GM21423 (cell line): ENCODE measurements around the gene STX10.
"Not testable (repeated sequence)": the region's sequence is repeated elsewhere in the genome, so short reads cannot be mapped to it uniquely, and the experiment has no call there.

Experiments
- ATAC-seq: cut with Tn5 transposase; IDR thresholded peaks from one replicate; pipeline ENCODE4 v1.9.1; 2021; ENCODE audit warnings: mild to moderate bottlenecking, moderate library complexity; ENCODE audit not compliant: unreplicated experiment

Gene STX10

DNA sequence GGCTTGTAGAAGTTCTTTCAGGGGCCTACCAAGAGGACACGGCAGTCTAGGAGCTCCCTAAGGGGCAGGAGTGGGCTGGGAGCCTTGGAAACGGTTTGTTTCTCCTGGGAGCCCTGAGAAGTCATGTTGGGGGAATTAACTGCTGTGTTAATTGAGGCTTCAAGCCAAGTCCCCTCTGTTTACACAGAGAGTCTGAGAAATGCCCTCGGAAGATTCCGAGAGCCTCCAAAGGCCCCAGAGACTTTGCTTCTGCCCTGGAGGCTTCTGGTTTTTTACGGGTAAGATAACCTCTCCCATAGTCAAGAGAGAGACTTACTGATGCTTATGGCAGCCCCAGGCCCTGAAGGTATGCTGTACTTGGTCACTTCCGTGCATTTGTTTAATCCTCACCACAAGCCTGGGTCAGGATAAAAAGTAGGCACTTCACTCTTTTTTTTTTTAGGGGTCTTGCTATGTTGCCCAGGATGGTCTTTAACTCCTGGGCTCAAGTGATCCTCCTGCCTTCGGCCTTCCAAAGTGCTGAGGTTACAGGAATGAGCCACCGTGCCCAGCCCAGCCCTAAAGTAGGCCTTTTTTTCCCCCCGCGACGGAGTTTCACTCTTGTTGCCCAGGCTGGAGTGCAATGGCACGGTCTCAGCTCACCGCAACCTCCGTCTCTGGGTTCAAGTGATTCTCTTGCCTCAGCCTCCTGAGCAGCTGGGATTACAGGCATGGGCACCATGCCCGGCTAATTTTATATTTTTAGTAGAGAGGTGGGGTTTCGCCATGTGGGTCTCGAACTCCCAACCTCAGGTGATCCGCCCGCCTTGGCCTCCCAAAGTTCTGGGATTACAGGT, 15.2 kb upstream of the STX10 start:
- no peak for ATAC-seq

DNA sequence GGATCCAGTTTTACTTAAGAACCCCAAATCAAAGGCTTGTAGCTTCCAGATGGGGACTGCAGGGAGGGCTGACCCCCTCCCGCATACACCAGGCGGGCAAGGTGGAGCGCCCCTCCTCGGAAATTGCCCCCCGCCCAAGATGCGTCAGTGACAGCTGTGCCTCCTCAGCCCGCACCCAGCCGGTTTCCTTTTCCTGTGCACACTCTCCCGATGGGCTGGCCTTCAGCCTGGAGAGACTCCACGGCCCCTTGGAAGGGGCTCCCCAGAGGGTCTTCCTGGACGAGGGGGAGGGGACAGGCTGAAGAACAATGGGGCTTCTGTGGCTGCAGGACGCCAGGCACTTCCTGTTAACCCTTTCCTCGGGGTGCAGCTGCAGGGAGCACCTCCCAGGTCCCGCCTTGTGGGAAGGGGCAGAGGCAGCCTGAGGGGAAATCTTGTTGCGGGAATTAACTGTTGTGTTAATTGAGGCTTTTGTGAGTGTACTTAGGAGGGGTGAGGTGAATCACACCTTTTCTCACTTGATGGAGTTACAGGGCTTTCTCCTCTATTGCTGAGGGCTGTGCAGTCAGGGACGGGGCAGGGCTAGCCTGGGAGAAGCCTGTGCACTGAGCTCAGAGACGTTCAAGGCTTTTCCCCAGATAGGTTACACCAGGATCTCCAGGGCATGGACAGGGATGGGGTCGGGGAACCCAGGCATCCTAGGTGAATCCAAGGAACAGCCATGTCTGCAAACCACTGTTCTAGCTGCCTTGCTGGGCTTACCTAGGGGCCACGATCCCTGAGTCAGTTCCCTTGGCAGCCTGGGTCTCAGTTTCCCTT, 14.4 kb upstream of the STX10 start:
- no peak for ATAC-seq

DNA sequence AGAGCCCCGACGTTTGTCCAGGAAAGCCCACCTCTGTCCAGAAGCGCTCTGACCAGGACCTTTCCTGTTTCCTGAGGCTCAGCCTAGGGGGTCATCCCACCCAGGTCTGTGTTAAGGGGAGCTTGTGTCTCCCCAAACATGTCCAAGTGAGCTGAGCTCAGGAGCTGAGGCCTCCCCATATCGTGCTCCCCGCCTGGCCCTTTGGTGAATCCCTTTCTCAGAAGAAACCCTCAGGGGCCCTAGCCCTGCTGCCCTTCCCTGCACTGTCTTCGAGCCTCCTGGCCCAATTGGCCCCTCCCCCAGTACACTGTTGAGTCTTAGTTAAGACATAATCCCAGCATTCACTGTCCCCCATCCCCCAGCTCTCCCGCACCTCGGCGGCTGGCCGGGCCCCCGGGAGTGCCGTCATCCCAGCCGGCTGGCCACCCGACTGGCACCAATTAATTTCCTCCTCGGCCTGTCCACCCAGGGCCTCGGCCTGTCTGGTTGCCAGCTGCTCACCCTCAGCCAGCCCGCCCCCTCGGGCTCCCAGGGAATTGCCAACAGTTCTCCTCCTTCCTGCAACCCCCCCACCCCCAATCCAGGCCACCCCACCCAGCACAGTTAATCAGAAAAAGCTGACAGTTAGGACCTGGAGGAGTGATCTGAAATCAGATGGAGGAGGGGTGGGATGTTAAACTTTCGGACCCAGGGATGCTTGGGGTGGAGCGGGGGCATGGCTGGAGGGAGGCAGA, 13.6 kb upstream of the STX10 start:
- no peak for ATAC-seq

DNA sequence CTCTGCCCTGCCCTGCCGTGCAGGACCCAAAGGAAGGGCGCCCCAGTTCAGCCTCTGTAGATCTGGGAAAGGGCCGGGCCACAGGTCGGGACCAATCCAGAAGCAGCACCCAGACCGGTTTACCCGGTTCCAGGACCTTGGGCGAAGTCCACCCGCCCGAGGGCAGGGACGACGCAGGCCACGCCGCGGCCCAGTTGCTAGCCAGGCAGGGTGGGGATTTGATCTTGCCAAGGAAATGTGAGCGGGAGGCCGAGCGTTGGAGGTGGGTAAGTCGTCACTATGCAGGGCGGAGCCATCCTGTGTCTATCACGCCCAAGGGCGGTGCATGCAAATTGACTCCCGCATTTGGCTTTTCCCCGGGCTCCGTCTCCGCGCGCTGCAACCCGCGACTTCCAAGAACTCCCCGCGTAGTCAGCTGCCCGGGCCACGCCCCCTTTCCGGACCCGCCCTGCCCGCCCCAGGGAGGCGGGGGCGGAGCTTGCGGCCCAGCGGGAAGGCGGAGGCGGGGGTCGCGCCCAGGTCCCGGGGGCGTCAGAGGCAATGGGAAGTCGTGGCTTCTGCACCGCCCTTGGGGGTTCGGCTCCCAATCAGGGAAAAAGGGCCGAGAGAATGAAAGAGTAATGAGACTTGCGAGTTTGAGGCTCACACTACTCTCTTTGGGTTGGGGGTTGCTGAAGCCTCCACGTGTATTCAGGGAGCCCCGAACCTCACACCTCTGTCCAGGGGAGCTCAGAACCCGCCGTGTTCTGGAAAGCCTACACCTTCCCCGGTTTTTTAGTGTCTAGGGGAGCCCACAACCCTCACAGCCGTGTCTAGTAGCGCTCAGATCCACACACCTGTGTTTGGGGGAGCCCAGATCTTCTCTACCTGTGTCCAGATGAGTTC, 12.8 kb upstream of the STX10 start:
- ATAC-seq = peak; percentile 48

DNA sequence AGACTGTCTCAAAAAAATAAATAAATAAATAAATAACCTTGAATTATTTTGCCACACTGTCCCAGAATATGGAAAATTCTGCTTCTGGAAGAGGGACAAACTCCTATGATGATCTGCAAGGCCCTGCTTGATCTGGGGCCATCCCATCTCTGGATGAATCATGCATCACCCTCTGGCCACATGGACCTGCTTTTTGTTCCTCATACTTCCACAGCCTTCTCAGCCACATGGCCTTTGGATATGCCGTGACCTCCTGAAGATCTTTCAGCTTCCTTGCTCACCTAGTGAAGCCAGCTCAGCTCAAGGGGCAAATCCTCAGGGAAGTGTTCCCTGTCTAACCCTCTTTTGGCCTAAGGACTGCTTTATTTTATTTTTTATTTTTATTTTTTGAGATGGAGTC, 10.4 kb upstream of the STX10 start:
- ATAC-seq = no peak

DNA sequence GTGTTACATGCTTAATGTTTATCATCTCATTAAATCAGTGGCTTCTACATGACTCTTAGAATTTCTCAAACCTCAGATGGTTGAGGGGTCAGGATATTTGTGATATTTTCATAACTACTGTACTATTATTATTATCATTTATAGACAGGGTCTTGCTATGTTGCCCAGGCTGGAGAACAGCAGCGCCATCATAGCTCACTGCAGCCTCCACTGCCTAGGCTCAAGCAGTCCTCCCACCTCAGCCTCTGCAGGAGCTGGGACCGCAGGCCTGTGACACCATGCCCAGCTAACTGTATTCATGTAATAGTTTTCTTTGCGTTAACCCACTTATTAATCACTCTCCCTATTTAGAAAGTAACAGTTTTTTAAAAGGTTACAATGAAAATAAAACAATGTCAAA, 9.5 kb upstream of the STX10 start:
- ATAC-seq = no peak

DNA sequence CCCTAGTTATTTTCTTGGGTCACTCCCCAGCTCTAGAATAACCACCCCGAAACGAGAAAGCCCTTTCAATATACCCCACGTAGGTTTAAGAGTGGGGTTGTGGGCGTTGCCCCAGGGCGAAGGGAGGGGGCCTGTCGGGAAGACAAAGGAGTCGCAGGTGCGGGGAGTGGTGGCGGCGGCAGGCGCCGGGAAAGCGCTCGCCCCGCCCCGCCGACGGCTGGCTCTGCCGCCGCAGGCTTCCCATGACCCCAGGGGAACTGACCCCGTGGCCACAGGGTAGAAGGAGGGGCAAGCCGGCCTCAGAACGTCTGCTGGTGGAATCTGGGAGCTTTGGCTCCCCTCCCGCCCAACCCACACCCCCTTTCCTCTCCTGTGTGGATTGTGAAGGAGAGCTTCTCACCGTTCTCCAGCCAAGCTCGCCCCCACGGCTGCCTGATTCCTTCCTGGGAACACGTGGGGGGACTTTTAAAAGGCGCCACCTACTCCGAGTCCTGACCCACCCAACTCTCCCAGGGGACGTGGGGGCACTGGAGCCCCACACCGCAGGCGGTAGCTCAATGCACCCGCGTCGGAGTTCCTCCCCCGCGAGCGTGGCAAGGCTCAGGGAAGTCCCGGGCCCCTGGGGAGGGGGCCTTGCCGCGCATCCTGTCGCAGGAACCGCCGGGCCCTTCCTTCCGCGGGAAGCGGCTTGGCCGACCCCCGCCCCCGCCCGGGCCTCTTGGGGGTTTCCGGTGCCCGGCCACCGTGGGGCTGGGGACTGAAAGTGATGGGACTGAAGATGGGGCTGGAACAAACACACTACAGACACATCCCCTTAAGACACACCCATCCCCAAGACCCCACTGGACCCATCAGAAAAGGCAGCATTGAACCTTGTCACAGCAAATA, 5.5 kb upstream of the STX10 start:
- ATAC-seq = peak; percentile 21

DNA sequence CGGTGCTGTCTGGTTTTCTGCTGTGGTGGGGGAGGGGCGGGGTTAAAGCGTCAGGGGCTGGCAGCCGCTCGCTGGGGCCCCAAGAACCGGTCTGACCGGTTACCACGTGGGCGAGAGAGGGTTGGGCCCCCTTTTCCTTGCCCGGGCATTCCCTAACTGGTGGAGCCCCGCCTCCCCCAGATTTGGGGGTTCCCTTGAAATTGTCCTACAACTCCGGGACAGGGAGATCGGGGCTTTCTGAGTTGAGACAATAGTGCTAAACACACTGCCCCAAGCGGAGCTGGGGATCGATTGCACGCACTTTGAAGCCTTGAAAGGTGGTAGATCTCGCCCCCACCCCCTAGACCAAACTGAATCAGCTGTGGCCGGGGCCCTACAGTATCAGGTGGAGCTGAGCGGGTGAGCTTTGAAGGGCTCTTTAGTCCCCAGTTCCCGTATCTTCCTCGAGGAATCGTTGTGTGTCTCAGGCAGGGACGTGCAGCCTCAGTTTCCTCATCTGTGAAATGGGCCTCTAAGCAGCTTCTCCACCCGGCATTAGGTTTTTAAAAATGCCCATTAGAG, 4.8 kb upstream of the STX10 start:
- ATAC-seq = no peak

DNA sequence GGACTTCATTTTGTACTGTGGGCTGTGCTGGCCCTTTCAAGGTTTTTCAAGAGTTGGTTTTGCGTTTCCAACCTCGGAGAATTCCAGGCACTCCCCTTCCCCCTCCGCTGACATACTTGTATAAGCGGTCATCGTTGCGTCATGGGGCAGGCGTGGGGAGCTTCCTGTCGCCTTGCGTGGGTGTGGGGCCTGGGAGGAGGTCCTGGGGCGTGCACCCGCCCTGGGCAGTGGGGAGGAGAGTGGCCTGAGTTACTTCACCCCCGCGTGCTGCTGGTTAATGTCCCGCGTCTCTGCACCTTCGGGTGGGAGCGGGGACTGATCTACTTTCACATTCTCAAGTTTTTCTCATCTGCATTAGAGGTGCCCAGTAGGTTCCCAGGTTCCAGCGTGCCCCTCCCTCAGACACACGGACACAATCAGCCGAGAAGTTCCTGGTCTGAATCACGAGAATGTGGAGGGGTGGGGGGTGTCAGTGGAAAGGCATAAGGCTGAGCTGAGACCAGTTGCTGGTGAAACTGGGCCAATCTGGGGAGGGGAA, 4.1 kb upstream of the STX10 start:
- no peak for ATAC-seq

DNA sequence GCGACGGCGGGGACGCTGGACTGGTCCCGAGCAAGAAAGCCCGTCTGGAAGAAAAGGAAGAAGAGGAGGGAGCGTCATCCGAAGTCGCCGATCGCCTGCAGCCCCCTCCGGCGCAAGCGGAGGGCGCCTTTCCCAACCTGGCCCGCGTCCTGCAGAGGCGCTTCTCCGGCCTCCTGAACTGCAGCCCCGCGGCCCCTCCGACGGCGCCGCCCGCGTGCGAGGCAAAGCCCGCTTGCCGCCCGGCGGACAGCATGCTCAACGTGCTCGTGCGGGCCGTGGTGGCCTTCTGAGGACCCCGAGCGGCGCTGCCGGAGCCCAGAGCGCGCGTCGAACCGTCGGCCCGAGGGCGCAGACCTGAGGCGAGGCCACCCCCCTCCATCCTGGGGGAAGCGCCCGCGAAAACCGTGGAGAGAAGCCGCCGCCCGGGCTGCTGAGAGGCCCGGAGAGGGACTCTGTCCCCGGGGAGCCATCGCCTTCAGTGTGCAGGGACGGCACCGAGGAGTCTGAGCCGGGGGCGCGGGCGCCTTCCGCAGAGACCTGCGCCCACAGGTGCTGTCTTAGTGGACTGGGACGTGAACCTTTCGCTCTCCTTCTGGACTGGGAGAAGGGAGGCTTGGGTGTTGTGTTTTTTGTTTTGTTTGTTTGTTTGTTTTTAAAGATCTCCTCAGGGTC, 3.5 kb upstream of the STX10 start:
- ATAC-seq = no peak

DNA sequence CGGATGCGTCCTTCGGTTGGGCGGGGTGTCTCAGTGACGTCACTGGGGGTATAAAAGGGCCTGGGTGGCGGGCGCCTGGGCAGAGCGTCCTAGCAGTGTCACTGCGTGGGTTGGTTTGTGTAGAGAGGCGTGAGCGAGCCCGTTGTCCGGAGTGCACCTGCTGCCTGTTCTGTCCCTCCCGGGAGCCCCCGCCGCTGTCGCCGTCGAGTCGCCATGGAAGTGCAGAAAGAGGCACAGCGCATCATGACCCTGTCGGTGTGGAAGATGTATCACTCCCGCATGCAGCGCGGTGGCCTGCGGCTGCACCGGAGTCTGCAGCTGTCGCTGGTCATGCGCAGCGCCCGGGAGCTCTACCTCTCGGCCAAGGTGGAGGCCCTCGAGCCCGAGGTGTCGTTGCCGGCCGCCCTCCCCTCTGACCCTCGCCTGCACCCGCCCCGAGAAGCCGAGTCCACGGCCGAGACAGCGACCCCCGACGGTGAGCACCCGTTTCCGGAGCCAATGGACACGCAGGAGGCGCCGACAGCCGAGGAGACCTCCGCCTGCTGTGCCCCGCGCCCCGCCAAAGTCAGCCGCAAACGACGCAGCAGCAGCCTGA, 2.9 kb upstream of the STX10 start:
- no peak for ATAC-seq

DNA sequence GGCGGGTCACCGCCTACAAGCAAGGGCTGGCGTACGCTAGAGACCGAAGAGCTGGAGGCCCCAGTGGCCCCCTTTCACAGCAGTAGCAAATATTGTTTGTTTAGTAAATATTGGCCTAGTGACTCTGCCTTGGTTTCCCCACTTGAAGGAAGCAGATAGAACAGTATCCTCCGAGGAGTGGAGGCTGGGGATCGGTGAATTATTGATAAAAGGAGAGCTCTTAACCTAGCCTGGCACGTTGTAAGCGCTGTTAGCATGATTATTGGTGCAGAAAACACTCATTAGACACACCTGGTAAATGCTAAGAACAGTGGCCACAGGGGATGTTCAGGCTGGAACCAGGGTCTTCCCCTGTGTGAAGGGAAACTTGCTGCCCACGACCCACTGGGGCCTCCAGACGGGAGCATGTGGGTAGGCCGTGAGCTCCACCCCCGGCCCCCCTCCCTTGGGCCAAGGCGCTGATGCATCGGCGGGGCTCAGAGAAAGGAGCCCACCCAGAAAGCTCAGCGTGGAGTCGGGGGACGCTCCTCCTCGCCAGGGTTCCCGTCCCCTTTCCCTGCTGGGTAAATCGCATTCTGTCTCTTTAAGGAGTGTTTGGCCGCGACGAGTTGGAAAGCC, 2.3 kb upstream of the STX10 start:
- no peak for ATAC-seq

DNA sequence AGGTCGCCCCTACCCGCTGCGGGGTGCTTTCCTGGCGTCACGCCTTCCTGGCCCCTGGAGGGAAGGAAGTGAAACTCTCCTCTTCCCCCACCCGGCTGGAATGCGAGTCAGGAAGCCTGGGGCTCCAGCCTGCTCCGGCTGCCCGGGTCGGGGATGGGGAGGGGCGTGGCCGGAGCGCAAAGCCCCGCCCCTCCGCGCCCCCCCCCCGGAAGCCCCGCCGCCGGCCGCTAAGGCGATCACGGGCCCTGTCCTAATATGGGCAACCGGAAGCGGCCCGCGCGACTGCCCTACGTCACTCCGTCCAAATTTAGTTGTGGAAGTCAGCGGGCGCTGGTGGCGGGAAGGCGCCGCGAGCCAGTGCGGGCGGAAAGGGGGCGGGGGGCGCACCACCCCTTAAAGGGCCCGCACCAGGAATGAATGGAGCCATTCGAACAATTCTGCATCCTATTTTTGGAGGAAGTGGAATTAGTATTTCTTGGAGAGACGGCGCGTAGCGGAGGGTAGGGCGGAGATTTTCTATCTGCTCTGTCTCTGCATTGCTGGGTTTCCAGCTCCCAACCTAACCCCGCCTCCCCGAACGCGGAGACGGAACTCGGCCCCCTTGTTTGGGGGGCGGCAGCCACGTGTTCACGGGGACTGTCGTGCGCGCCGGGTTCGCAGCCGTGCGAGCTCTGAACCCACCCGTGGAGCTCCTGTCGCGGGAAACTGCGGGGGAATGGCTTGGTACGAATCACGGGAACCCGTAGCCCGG, 1.6 kb upstream of the STX10 start:
- peak; percentile 40 for ATAC-seq

DNA sequence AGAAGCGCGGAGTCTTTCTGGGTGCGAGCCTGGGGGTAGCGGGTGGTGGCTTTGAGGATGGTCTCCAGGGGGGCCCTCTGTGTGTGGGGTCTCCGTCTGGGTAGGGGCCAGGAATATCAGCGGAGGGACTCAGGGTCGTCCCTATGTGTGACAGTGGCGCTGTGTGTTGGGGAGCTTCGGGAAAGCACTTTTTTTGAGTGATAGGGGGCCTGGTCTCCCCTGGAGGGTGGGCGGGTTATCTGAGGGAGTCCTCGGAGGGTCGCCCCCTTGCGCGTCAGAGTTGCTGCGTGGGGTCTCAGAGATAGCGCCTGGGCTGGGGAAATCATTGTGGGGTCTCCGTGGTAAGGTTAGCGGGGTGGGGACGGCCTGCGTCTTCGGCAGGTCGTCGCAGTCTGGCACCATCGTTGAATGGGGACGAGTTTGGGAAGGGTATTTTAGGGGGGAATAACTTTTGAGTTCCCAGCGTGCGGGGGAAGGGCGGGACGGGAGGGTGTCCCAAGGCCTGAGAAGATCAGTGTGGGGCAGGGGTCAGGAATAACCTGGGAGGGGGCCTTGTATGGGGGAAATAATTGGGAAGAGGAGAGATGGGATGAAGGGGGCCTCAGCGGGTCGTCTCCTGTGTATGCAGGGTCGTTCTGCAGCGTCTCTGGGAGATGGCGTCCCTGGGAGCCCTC, 893 bp upstream of the STX10 start:
- no peak for ATAC-seq

DNA sequence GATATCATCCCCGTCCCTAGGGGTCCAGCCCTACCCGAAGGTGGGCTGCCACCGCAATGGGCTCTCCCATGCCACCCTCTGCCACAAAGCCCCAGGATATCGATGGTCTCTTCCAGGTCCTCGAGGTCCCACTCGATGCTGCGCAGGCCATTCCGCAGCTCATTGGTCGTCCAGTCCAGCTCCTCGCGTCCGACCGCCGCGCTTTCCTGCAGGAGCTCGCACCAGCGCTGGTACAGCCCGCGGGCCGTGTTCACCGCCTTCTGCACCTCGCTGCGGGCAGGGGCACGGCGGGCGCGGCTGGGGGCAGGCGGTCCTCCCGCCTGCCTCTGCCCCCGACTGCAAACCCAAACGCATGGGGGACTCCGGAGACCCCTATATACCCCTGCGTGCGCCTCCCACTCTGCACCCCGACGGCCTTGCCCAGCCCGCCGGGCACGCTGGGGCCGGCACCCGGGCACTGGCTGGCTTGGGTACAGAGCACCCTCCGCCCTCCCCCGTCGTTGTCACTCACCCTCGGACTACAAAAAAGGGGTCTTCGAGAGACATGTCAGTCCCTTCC, 468 bp downstream of the STX10 start:
- no peak for ATAC-seq

DNA sequence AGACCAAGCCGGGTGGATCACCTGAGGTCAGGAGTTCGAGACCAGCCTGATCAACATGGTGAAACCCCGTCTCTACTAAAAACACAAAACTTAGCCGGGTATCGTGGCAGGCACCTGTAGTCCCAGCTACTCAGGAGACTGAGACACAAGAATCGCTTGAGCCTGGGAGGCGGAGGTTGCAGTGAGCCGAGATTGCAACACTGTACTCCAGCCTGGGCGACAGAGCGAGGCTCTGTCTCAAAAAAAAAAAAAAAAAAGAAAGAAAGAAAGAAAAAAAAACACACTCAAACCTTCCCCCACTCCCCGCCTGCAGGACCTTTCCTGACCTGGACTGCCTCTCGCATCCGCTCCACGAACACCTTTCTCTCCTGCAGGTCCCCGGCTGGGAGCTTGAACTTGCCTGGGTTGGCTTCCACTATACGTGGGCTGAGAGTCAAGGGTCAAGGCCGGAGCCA, 975 bp downstream of the STX10 start:
- not testable (repeated sequence) for ATAC-seq
